Stimulated activated naive CD4-positive, alpha-beta T cell (primary cell): ENCODE results near the gene GOSR1.
"Not testable (repeated sequence)": the region's sequence is repeated elsewhere in the genome, so short reads cannot be mapped to it uniquely, and the experiment has no call there.

Source experiments
- DNase-seq, 6 experiments: peaks; one replicate each; lab custom pipeline; 2025; lab: John Stamatoyannopoulos, UW

The GOSR1 gene

GRCh38 chr17:30563131-30563904 is 86.1 kb downstream of the GOSR1 start:
- DNase-seq: not testable (repeated sequence)

DNA sequence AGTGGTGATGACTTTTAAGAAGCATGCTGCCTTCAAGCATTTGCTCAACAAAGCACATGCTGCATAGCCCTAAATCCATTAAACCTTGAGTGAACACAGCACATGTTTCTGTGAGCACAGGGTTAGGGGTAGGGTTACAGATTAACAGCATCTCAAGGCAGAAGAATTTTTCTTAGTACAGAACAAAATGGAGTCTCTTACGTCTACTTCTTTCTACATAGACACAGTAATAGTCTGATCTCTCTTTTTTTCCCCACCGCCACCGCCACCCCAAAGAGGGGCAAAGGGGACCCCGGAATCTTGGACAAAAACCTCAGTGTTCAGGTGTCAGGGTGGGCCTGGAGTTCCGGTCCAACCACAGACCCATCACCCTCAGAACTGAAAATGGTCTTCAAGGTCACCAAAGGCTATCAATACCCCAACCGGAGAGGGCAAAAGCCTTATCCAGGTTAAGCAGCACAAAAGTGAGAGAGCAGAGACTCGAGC is 86.7 kb downstream of the GOSR1 start:
- DNase-seq: not testable (repeated sequence)

DNA sequence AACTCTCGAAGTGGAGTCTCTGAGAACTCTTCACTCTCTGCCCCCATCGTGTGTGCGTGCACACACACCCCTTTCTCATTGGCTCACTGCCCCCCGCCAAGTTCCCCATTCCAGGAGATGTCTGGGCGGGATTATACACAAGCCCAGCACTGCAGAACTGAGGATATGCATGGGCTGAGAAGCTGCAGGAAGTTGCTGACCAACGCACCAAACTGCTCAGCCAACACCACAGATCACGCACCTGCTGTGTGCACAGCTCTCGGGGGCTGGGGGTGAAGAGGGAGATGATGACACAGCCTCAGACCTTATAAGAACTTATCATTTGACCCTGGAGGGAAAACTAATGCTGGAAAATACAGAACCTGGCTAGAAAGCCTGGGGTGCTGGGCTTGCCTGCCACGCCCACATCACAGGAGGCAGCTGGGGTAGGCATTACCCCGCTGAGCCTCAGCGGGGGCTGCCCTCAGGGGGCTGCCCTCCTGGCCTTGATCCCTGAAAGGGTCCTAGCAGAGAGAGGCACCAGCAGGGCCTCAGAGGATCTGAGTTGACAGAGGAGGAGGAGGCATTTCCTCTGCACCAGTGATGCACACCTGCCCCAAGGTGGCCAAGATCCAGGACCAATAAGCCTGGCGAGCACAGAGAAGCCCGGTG is 87.3 kb downstream of the GOSR1 start:
- not testable (repeated sequence) for DNase-seq

DNA sequence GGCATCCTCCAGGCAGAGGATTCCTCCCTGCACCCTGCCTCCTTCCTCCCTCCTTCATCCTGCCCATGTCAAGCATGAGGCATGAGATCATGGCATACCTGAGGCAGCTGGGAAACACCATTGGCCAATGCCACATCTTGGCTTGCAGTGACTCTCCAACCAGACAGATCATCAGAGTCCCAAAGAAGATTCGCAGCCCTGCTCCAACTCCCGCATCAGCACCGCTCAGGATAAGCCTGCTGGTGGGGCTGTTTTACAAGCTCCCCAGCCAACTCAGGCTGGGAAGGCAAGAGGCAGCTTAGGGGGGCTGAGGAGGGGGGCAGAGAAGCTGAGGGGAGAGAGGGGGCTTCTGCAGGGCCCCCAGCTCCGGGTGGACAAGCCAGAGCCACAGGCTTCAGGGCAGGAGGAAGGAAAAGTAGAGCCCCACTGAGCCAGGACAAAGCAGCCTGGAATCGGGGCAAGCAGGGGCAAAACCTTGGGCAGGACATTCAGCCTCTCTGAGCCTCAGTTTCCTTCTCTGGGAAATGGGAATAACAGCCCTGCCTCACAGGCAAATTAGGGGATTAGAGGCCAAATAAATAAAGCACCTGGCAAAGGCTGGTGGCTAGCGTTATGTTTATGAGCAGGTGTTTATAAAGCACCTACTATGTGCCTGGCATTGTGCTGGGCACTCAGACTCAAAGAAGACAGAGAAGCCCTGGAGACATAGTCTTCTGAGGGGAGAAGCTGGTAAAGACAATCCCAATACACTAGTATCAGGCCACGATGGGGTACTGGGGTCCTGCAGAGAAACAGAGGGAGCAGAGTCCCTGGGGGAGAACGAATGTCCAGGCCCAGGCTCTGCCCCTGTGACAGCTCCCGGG is 88.1 kb downstream of the GOSR1 start:
- DNase-seq: no peak

- not testable (repeated sequence) for DNase-seq
Measured at GRCh38 chr17:30566104-30566503, 88.9 kb downstream of the GOSR1 start.

GRCh38 chr17:30566516-30567225 is 89.5 kb downstream of the GOSR1 start:
- DNase-seq: not testable (repeated sequence)

DNA sequence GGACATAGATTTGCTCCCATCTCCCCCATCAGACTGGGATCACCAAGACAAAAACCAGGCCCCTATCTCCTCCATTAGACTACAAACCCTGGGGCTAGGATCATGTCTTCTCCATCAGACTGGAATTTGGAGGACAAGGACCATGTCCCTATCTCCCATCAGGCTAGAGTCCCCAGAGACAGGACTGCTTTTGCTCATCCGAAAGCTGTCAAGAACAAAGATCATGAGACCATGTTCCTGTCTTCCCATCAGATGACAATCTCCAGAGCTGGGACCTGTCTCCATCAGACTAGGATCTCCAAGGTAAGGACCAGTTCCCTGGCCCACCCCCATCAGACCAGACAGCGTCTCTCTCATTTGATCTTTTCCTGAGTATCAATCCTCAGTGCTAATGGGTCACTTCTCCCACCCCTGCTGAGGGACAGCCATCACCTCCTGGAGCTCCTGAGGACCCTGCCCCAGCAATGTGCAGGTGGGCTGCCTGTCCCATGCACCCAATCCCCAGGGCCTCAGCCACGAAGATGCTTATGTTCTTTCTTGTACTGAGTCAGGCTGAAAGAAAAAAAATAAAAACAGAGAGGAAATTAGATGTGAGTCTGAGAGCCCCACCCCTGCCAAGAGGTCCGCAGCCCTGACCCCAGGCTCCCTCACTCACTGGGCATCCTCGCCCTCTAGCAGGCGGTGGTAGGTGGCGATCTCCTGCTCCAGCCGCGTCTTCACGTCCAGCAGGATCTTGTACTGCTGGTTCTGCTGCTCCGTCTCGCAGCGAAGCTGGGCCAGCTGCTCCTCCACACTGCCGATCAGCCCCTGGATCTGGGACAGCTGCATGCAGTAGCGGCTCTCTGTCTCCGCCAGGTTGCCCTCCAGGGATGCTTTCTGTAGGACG is 90.3 kb downstream of the GOSR1 start:
- no peak for DNase-seq

GRCh38 chr17:30568117-30568430 is 90.9 kb downstream of the GOSR1 start:
- DNase-seq: no peak

GRCh38 chr17:30569531-30570175 is 92.4 kb downstream of the GOSR1 start:
- not testable (repeated sequence) for DNase-seq

DNA sequence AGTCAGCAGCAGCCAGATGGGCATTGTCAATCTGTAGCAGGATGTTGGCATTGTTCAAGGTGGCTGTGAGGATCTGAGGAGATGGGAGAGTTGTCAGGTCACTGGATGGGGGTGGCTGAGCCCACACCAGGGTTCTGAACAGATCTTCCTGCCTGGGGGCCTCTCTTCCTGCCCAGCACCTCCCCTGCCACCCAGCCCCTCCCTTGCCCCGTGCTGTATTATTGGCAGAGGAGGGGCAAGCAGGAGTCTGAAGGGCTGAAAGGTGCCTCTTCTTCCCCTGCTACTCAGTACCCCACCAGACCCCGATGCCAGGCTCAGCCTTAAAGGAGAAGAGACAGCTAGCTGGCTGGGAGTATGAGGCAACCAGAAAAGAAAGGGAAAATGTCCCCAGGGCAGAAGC is 93.0 kb downstream of the GOSR1 start:
- DNase-seq: no peak

DNA sequence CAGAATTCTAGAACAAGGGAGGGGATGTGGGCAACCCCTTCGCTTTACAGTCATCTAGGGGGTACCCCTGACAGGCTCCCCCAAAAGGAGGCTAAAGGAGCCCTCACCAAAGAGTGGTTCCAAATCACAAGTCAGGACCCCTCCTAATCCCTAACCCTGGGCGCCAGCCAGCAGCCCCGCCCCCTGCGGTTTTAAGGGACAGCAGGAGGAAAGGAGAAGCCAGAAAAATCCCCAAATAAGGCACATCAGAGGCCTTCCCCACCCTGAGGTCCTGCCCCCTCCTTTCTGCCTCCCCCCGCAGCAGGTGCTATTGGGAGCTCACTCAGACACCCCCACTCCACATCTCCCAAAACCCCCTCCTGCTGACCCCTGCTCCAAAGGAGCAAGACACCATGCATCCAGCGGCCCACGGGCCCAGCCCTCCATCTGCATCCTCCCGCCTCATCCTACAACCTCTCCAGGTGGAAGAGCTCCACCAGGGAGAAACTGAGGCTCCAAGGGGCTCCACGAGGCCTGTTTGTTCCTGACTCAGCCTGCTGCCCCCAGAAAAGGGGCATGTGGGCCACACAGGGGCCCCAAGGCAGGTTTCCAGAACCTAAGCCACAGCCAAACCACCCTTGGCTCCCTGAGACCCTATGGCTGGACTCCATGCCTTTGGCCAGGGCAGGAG is 93.5 kb downstream of the GOSR1 start:
- DNase-seq: no peak

- DNase-seq: not testable (repeated sequence)
Measured at GRCh38 chr17:30571404-30571803, 94.2 kb downstream of the GOSR1 start.

- DNase-seq: no peak
Measured at GRCh38 chr17:30571921-30572320, 94.7 kb downstream of the GOSR1 start.

- not testable (repeated sequence) for DNase-seq
Measured at GRCh38 chr17:30572651-30573554, 95.7 kb downstream of the GOSR1 start.

- no peak for DNase-seq
Measured at GRCh38 chr17:30573603-30574175, 96.5 kb downstream of the GOSR1 start.

DNA sequence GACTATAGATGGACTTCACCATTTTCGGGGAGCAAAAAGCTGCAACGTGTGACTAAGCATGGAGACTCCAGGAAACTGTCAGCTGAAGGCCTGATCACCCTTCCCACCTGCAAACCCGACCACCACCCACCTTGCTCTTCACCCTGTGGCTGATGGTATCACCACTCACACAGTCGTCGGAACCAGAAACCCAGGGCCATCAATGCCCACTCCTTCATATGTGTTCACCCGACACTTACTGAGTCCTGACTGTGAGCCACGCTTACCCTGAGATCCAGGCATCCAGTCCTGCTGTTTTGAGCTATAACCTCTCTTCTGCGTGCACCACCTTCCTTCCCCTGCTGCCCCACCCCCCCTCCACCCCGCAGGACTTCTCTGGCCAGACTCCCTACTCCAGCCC is 97.1 kb downstream of the GOSR1 start:
- DNase-seq: not testable (repeated sequence)

DNA sequence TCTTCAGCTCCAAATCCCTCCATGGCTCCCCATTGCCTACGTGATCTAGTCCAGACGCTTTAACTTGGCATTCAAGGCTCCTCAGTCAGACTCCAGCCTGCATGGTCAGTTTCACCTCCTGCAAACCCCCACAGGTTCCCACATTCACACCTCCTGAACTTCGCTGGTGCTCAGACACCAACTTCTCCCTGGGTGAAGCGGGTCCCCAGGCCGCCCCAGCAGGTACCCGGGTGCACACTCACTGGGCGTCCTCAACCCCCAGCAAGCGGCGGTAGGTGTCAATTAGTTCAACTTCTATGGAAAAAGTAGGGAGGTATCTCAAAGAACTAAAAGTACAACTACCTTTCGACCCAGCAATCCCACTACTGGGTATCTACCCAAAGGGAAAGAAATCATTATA is 97.6 kb downstream of the GOSR1 start:
- DNase-seq: not testable (repeated sequence)

DNA sequence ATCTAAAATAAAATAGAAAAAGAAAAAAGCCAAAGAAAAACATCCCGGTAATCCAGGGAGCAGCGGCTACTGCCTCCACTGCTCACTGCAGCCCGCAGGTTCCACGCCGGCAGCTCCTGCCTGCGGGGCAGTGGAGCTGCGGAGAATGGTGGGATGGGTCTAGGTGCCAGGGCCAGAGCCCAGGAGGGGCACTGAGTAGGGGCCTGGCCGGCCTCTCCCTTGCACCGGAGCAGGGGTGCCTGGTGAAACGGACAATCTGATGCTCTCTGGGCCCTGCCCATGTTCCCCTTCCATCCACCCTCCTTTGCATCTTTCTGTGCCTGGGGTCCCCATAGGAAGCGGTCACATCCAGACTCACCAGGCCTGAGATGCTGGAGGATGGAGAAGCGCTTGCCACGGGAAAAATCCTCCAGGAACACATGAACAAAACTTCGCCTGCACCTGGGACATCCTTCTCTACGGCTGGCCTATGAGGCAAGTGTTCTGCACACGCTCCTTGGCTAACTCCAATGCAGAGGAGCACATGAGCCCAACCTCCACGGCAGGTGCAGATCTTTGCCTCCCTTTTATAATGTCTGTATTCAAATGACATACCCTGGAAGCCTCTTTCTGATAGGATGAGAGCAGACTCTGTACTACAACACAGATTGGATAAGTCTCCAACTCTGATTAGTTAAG is 98.6 kb downstream of the GOSR1 start:
- DNase-seq: not testable (repeated sequence)
